PFSK-1 (cell line): ENCODE data around the gene GET4.

Experiments used
- FOXP2 ChIP-seq: optimal IDR thresholded peaks from 2 replicates; pipeline ENCODE3; 2011; ENCODE audit warnings: borderline replicate concordance, control low read depth, inconsistent platforms; ENCODE audit not compliant: insufficient read depth; ENCODE audit errors: extremely low read length, extremely low read depth
- POLR2AphosphoS5 ChIP-seq: IDR thresholded peaks from 2 replicates; pipeline ENCODE4 v1.6.1; 2012; ENCODE audit warnings: low read depth, mild to moderate bottlenecking, control low read depth, low read length, moderate library complexity
- REST ChIP-seq, 2 experiments: IDR thresholded peaks; 2 replicates each; pipeline versions ENCODE4 v1.6.1 to v1.8.0; 2011 to 2012; ENCODE audit warnings: low read depth in 2 of 2, low read length in 2 of 2, control low read depth in 1 of 2, inconsistent platforms in 1 of 2, mild to moderate bottlenecking in 1 of 2, moderate library complexity in 1 of 2; ENCODE audit not compliant: insufficient read depth in 1 of 2
- SIN3A ChIP-seq: IDR thresholded peaks from 2 replicates; pipeline ENCODE4 v1.6.1; 2012; ENCODE audit warnings: mild to moderate bottlenecking, low read length, moderate library complexity, borderline replicate concordance; ENCODE audit not compliant: insufficient read depth
- TAF1 ChIP-seq: IDR thresholded peaks from 2 replicates; pipeline ENCODE4 v1.6.1; 2012; ENCODE audit warnings: low read length, control low read depth, borderline replicate concordance; ENCODE audit not compliant: insufficient read depth

DNA sequence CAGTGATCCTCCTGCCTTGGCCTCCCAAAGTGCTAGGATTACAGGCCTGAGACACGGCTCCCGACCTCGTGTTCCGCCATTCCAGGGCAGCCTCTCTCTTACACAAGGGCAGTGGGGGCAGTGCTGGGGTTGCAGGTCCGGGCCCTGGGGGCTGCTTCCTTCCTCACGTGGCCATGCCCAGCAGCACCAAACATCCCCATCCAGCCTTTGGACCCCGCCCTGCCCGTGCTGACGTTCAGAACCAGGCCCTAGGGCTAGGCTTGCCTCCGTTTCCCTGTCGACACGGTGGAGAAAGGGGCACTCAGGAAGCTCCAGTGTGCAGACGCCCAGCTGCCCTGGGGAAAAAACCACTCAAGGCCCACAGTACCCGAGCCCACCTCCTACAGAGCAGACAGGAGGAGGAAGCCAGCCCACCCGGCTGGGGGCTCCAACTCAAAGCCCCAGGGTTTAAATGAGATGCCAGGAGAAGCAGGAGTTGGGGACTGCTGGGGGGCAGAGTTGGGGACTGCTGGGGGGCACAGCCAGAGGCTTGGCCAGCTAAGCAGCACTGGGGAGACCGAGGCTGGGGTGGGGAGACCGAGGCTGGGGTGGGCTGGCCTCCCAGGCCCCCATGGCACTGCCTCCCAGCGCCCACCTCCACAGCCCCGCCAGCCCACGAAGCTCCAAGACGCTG is 42.2 kb downstream of the GET4 start:
- TF ChIP-seq POLR2AphosphoS5: no peak
- no peak for TF ChIP-seq TAF1
- TF ChIP-seq REST (IDR thresholded peaks at IDR 0.05; ENCODE audit: insufficient read depth in 1 of 2, low read depth in 2 of 2, low read length in 2 of 2): no peak
- TF ChIP-seq SIN3A: no peak
- no peak for TF ChIP-seq FOXP2
